GM15510 (cell line): ENCODE results near the gene FMNL1.

Experiments
- POLR2A ChIP-seq: IDR thresholded peaks from 3 replicates; pipeline ENCODE4 v1.6.1; 2011; ENCODE audit warnings: borderline replicate concordance; ENCODE audit not compliant: insufficient read length; ENCODE audit errors: extremely low read depth

The FMNL1 gene

DNA sequence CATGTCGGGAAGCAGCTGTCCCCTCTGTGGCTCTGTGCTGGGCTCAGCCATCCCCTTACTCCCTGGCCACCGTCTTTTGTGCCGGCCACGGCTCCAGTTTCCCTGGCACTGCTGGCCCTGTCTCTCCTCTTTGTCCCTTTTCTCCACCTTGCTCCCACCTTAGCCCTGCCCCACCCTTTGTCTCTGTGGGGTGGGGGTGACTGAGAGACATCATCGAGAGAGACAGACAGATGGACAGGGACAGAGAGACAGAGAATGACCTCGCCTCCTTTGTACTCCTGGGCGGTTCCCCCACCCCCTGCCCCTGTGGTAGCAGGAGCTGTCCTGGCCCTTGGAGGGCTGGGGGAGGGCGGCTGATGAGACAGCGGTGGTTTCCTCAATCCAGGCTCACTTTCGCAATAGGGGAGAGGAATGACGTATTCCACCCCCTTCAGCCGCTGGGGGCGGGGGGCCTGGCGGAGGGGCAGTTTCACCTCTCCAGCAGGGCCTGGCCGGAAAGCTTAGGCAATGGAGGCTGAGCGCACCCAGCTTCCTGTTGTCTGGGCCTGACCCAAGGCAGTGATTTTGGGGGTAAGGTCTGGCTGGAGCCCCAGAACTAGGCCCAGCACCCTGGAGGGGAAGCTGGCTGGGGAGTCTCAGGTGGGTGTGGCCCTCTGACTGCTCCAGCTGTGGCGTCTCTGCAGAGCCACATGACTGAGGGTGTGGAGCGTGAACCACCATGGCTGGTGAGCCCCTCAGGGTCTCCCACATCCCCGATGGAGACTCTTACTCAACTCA lies 7.3 kb downstream of the FMNL1 start:
- TF ChIP-seq POLR2A = peak; percentile 18

DNA sequence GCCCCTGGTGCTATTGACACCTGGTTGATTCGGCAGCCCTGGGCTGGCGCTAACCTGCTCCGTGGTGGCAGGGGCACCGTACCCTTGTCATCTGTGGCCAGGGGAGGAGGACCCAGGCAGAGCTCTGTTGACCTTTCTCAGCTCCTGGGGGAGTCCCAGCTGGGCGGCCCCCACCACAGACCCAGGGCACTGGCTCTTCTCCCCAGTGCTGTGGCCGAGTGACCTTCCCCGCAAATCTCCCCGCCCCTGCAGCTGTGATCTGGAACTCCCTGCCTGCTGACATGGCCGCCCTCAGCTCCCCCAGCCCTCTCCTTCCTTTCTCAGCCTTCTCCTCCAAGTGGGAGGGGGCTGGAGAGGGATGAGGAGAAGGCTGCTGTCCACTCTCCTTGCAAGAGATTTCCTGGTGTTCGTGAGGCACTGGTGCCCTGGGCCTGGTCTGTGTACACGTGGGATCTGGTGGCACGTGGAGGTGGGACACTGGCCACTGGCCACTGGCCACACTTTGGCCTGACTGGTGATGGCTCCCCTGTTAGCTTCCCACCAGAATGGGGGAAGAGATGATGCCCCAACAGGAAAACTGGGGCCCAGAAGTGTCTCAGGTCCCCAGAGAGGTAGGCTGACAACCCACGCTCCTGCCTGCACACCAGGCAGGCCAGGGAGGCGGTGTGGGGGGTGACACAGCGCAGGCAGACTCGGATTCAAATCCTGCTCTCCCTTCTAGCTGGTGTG lies 8.2 kb downstream of the FMNL1 start:
- TF ChIP-seq POLR2A = no peak

DNA sequence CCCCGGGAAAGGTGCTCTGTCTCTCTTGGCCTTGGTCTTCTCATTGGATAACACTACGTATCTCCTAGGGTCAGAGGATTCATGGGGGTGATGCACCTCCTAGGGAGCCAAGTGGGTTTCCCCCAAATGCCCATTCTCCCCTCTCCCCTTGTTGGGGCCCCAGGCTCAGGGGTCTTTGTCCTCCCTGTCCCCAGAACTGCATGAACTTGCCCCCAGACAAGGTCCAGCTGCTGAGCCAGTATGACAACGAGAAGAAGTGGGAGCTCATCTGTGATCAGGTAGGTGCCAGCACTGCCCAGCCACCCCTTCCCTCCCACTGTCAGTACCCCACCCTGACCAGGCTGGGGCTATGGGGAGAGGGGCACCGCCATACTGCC lies 8.7 kb downstream of the FMNL1 start:
- TF ChIP-seq POLR2A = no peak

DNA sequence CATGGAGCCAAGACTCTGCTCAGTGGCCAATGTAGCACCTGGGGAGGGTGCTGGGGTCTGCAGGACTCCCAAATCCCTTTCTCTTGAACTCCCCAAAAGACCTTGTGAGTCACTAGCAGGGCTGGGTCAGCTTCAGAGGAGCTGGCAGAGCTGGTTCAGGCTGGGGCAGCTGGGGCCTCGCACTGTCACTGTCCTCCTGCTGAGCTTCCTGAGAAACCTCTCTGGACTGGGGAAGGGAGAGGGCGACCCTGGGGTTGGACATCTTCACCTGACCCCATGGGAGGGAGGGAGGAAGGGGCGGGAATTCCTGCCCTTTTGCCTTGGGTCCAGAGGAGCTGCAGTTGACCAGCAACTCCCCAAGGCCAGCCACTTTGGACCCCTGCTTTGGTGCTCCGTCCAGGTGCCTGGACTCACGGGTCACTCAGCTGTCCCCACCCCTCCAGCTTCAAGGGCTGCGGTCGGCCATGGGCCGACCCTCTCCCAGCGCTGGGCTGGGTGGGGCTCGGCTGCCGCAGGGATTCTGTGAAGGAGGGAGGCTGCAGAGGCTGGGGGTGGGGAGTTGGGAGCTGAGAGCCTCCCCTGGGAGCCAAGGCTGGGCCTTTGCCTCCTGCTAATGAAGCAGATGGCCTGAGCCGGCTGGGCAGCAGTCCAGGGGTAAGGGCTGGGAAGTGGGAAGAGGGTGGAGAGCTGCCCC lies 9.2 kb downstream of the FMNL1 start:
- TF ChIP-seq POLR2A = no peak

DNA sequence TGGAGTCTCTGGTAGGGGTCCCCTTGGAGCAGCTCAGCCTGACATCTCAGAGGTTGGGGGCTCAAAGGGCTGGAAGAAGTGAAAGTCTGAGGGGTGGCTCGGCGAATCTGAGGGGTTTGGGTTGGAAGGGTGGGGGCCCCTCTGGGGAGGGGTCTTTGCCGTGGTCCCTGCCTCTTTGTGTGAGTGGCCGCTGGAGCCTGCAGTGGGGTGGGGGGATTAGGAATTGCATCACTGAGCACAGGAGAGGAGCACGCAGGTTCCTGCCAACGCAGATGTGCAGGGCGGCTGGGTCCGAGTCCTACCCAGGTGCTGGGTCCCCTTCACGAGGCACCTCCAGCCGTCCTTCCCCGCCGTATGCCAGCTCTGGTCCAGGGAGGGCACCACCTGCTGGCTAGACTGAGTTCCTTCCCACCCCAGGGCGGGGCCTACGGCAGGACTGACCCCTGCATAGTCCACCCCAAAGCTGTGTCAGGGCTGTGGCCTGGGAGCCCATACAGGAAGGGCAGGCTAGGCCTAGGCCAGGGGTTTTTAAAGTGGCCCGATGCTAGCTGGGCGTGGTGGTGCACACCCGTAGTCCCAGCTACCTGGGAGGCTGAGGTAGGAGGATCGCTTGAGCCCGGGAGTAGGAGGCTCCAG lies 9.9 kb downstream of the FMNL1 start:
- no peak for TF ChIP-seq POLR2A

DNA sequence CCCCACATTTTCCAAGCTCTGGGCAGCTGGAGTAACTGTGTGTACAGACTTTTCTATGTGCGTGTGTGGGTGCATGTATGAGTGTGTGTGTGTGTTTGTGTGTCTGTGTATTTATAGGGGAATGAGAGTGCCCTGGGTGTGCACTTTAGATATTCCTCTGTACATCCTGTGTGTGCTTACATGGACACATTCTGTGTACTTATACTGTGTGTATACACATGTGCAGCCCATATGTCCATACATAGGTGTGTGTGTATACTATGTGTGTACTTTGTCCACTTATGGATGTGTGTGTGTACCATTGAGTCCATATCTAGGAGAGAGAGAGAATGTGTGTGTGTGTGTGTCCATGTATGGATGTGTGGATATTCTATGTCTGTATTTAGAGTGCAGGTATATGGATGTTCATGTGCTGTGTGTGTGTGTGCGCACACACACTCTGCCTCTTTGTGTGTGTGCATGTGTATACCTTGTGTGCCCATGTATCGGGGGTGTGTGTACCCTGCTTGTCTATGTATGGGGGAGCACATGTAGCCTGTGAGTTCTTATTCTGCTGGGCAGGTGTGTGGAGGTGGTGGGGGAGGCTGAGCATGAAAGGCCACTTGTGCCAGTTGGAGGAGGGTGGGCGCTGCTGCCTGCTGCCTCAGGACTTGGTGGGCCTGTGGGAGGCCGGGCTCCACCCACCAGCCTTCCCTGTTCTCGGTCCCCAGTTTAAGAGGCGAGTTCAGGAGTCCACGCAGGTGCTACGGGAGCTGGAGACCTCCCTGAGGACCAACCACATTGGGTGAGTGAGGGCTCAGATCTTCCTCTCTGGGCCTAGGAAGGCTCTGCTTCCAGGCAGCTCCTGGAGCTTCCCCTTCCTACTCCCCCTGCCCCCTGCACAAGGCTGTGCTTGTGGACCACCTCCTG lies 11.1 kb downstream of the FMNL1 start:
- TF ChIP-seq POLR2A = no peak

DNA sequence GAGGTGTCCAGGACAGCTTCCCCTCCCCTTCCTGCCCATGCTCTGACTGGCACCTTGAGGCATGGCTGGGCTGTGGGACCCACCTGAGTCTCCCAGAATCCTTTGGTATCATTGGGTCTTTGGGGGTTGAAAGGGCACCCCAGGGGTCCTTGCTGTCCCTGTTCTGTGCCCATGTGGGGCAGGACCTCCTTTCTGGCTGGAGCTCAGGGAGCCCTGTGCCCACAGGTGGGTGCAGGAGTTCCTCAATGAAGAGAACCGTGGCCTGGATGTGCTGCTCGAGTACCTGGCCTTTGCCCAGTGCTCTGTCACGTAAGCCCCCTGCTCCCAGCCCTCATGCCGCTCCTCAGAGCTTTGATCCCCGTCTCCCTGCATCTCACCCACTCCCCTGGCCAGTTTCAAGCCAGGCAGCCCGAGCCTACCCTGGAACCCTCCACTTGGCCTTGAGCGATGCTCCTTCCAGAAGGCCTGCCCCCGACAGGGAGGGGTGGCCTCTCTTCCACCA lies 11.8 kb downstream of the FMNL1 start:
- no peak for TF ChIP-seq POLR2A

DNA sequence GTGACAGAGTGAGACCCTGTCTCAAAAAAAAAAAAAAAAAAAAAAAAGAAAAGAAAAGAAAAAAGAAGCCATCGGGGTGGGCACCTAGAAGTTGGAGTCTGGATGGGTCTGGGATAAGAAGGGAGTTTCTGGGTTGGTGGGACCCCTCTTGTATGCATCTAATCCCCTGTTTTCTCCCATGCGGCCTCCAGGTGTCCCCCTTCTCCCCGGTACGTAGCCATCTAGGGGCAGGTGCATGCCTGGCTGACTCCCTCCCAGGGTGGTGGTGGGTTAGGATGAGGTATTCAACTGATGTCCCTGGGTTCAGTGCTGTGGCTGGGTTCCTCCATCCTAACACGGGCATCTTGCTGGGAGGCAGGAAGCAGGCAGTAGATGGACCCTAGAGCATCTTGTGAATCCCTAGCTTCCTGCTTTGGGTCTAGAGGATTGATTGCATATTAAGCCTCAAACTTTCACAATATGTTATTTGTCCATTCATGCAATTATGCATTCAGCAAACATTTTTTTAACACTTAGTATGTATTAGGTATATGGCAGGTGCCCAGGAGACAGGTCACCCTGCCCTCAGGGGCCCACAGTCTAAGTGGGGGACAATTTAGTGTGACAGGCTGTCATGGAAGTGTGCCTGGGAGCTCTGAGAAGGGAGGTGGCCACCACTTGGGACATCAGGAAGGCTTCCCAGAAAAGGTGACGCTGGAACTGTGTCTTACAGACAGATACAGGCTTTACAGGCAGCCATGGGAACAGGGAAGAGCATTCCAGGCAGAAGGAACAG lies 13.1 kb downstream of the FMNL1 start:
- TF ChIP-seq POLR2A = no peak

DNA sequence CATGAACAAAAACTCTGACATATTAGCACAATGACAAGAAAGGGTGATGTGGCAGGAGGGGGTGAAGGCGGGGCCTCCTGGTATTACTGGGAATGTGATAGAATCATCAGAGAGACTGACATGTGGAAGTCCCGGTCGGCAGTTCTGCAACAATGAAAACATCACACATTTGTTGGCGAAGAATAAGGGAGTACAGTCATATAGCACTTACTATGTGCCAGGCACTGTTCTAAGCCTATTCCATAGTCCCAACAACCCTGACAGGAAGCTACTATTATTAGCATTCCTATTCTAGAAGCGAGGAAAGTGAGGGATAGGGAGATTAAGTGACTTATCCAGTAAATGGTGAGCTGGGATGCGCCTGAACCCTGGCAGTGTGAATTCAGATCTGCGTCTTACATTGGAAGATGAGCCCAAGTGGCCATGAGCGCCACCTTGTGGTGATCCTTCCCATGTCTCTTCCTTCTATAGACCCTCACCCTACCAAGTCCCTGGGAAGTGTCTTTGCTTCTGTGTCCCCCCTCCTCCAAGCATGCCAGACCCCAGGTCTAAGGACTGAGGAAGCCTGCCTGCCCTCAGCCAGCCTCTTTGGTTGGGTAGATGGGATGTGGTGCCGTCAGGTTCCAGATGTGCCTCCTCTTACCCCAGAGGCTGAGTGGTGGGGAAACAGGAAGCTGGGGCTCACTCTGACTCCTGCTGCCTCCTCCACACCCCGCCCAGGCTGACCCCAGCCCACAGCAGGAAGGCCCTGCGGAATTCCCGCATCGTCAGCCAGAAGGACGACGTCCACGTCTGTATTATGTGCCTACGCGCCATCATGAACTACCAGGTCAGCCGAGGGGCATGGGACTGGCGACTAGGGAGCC lies 14.0 kb downstream of the FMNL1 start:
- TF ChIP-seq POLR2A = no peak

DNA sequence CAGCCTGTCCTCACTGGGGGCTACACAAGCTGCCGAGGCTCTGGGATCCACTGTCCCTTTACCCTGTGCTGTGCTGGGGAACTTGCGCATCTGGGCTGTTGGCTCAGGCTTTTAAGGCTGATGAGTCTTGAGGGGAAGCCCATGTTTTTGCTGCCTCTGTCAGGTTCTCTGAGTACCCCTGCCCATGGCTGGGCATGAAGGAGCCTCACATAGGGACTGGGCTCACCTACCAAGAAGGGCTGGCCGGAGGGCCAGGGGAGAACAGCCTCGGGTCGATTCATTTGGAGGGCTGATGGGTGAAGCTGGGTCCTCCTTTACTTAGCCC lies 14.6 kb downstream of the FMNL1 start:
- no peak for TF ChIP-seq POLR2A

DNA sequence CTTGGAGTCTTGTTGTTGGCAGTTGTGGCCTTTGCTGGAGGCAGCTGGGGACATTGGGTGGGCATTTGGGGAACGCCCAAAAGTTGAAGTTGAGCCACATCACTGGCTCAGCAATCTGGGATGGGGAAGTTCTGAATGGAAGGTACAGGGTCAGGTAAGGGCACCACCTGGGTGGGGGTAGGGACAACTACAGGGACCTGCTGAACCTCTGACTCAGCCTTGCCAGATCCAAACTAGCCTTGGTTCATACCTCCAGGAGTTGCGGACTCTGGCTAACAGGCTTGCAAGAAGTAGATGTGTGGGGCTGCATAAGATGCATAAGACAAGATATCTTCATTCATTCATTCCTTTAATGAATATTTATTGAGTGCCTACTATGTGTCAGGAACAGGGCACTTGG lies 16.0 kb downstream of the FMNL1 start:
- TF ChIP-seq POLR2A = no peak

DNA sequence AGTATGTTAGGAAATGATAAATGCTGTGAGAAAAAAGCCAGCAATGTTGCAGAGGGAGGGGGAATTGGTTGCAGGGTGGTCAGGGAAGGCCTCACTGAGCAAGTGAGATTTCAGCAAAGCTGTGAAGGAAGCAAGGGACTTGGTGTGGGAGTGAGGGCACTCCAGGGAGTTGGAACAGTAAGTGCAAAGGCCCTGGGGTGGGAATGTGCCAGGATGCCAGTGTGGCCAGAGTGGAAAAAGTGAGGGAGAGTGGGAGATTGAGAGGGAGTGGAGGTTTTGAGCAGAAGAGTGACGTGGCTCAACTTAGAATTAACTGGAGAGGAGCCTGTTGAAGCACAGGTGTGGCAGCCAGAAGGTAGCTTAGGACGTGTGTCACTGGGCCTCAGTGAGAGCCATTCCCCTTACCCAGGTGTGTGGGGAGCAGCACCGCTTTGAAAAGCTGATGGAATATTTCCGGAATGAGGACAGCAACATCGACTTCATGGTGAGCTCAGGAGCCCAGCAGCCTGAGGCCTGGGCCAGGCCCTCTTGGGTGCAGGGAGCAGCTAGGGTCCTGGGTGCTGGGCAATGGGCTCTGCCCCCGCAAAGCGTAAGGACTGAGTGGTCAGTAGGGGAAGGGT lies 16.6 kb downstream of the FMNL1 start:
- no peak for TF ChIP-seq POLR2A
